Liver (tissue), 3 donors: ENCODE measurements around the gene OR52E5.

Experiments
- EGR1 ChIP-seq, 2 donors: IDR thresholded peaks; 2 replicates each; pipeline ENCODE4 v1.6.1; 2016 to 2018; ENCODE audit warnings: antibody characterized with exemption in 2 of 2, low read depth in 2 of 2
- FOXA1 ChIP-seq: IDR thresholded peaks from 2 replicates; pipeline ENCODE4 v1.6.1; 2016; ENCODE audit warnings: antibody characterized with exemption
- GABPA ChIP-seq, 2 donors: IDR thresholded peaks in 1 of 2; conservative IDR thresholded peaks in 1 of 2; 2 replicates each; pipeline ENCODE4 v1.6.1; 2016; ENCODE audit warnings: antibody characterized with exemption in 2 of 2, mild to moderate bottlenecking in 1 of 2, moderate library complexity in 1 of 2
- JUND ChIP-seq, 2 donors: IDR thresholded peaks; 2 replicates each; pipeline ENCODE4 v1.6.1; 2016; ENCODE audit warnings: antibody characterized with exemption in 2 of 2
- RAD21 ChIP-seq, 2 donors: IDR thresholded peaks; 2 replicates each; pipeline ENCODE4 v1.6.1; 2016; ENCODE audit warnings: antibody characterized with exemption in 2 of 2, mild to moderate bottlenecking in 2 of 2
- RXRA ChIP-seq, 2 donors: IDR thresholded peaks; 2 replicates each; pipeline ENCODE4 v1.6.1; 2017 to 2018; ENCODE audit warnings: antibody characterized with exemption in 2 of 2, mild to moderate bottlenecking in 1 of 2
- SP1 ChIP-seq: IDR thresholded peaks from 2 replicates; pipeline ENCODE4 v1.6.1; 2018; ENCODE audit warnings: antibody characterized with exemption, mild to moderate bottlenecking
- TAF1 ChIP-seq: conservative IDR thresholded peaks from 2 replicates; pipeline ENCODE4 v1.6.1; 2016; ENCODE audit warnings: antibody characterized with exemption, mild to moderate bottlenecking
- YY1 ChIP-seq: IDR thresholded peaks from 2 replicates; pipeline ENCODE4 v1.6.1; 2016; ENCODE audit warnings: antibody characterized with exemption, mild to moderate bottlenecking
- TF ChIP-seq, protein P1 (sequence below): fragments of 150-350 bp; IDR thresholded peaks from 2 replicates; pipeline ENCODE4 v1.5.1; 2017; ENCODE audit warnings: improper control_type of control experiment, low read depth, low read length; ENCODE audit not compliant: missing input control
- TF ChIP-seq, protein P2 (sequence below): IDR thresholded peaks from 2 replicates; pipeline ENCODE4 v1.6.1; 2016; ENCODE audit warnings: antibody characterized with exemption, mild to moderate bottlenecking
- donor health status: healthy.
- donor health status: healthy.

DNA sequence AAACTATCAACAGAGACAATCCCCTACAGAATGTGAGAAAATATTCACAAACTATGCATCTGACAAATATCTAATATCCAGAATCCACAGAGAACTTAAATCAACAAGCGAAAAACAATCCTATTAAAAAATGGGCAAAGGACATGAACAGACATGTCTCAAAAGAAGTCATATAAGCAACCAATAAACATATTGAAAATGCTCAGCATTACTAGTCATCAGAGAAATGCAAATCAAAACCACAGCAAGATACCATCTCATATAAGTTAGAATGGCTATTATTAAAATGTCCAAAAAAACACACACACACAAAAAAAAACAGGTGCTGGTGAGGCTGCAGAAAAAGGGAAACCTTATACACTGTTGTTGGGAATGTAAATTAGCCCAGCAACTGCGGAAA, 27.2 kb upstream of the OR52E5 start:
- TF ChIP-seq, protein P1, sequence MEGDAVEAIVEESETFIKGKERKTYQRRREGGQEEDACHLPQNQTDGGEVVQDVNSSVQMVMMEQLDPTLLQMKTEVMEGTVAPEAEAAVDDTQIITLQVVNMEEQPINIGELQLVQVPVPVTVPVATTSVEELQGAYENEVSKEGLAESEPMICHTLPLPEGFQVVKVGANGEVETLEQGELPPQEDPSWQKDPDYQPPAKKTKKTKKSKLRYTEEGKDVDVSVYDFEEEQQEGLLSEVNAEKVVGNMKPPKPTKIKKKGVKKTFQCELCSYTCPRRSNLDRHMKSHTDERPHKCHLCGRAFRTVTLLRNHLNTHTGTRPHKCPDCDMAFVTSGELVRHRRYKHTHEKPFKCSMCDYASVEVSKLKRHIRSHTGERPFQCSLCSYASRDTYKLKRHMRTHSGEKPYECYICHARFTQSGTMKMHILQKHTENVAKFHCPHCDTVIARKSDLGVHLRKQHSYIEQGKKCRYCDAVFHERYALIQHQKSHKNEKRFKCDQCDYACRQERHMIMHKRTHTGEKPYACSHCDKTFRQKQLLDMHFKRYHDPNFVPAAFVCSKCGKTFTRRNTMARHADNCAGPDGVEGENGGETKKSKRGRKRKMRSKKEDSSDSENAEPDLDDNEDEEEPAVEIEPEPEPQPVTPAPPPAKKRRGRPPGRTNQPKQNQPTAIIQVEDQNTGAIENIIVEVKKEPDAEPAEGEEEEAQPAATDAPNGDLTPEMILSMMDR, result no peak
- TF ChIP-seq RXRA (IDR thresholded peaks at IDR 0.05) (no peak), SP1 (no peak), YY1 (no peak), RAD21 (IDR thresholded peaks at IDR 0.05) (no peak), GABPA (IDR thresholded peaks at IDR 0.05 in 1 of 2, conservative IDR thresholded peaks at IDR 0.05 in 1 of 2) (no peak), FOXA1 (no peak), TAF1 (no peak), JUND (IDR thresholded peaks at IDR 0.05) (no peak), EGR1 (IDR thresholded peaks at IDR 0.05; ENCODE audit: low read depth in 2 of 2) (no peak)
- TF ChIP-seq, protein P2, sequence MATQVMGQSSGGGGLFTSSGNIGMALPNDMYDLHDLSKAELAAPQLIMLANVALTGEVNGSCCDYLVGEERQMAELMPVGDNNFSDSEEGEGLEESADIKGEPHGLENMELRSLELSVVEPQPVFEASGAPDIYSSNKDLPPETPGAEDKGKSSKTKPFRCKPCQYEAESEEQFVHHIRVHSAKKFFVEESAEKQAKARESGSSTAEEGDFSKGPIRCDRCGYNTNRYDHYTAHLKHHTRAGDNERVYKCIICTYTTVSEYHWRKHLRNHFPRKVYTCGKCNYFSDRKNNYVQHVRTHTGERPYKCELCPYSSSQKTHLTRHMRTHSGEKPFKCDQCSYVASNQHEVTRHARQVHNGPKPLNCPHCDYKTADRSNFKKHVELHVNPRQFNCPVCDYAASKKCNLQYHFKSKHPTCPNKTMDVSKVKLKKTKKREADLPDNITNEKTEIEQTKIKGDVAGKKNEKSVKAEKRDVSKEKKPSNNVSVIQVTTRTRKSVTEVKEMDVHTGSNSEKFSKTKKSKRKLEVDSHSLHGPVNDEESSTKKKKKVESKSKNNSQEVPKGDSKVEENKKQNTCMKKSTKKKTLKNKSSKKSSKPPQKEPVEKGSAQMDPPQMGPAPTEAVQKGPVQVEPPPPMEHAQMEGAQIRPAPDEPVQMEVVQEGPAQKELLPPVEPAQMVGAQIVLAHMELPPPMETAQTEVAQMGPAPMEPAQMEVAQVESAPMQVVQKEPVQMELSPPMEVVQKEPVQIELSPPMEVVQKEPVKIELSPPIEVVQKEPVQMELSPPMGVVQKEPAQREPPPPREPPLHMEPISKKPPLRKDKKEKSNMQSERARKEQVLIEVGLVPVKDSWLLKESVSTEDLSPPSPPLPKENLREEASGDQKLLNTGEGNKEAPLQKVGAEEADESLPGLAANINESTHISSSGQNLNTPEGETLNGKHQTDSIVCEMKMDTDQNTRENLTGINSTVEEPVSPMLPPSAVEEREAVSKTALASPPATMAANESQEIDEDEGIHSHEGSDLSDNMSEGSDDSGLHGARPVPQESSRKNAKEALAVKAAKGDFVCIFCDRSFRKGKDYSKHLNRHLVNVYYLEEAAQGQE, result no peak
